Brain microvascular endothelial cell (primary cell): ENCODE results near the gene INSL3.
A peak's percentile ranks its signal among the peaks of the same experiment; 100 is the strongest.

Source experiments
- DNase-seq: peaks from one replicate; pipeline ENCODE4 v3.0.0-alpha.2; 2020
- H3K27ac ChIP-seq: fragments of 250-450 bp; sonication (Bioruptor Pico); 2 replicates; pipeline ENCODE4 v1.5.1; 2020; ENCODE audit warnings: mild to moderate bottlenecking, moderate library complexity
- H3K27me3 ChIP-seq: fragments of 250-450 bp; sonication (Bioruptor Pico); replicated peaks from 2 replicates; pipeline ENCODE4 v1.5.1; 2020; ENCODE audit warnings: mild to moderate bottlenecking
- H3K36me3 ChIP-seq: fragments of 250-450 bp; sonication (Bioruptor Pico); replicated peaks from 2 replicates; pipeline ENCODE4 v1.5.1; 2020; ENCODE audit warnings: mild to moderate bottlenecking
- H3K4me3 ChIP-seq: 2 replicates; pipeline ENCODE4 v1.5.1; 2011; ENCODE audit warnings: low read depth, mild to moderate bottlenecking, control low read depth, low read length, moderate library complexity
- in situ Hi-C: cut with HindIII; loops from 2 replicates; pipeline ENCODE4 v1.10.0; 2017; ENCODE audit warnings: low sequenced_read_pairs, low pct_ligation_motif_present
- TF ChIP-seq, protein P1 (sequence below): IDR thresholded peaks from 2 replicates; pipeline ENCODE4 v1.5.1; 2011; ENCODE audit warnings: low read depth, mild to moderate bottlenecking, moderate library complexity, low read length, control low read depth, inconsistent platforms; ENCODE audit errors: missing control alignments

Gene INSL3

DNA sequence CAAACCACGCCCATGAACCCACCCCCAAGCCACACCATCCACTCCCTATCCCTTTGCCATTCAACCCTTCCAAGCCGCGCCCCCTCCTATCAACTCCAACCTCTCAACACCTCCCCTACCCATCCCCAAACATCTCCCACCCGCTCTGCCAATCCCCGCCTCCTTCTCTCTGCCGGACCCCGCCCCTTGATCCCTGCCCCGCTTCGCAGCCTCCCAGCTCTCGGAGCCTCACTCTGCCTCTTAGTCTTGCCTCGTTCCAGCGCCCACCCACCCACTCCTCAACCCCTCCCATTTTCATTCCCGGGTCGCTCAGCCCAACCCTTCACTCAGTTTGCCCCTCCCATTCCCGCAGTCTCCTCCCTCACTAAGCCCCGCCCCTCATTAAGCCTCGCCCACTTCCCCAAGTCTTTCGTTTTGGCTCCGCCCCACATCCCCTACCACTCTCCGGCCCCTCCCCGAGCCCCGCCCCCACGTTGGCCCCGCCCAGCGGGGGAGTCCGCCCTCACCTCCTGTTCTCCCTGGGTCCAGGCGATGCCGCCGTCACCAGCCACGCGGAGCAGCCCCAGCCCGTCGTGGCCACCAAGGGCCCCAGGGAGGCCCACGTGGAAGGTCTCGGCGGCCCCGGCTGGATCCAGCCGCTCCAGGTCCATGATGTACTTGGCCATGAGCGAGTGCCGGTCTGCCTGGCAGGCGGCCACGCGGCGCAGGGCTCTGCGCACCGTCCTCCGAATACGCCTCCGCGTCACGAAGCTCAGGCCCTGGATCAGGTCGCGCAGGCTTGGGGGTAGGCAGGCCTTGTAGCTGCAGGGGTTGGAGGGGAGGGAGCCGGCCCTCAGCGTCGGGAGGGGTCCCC lies 20.7 kb upstream of the INSL3 start:
- TF ChIP-seq, protein P1, sequence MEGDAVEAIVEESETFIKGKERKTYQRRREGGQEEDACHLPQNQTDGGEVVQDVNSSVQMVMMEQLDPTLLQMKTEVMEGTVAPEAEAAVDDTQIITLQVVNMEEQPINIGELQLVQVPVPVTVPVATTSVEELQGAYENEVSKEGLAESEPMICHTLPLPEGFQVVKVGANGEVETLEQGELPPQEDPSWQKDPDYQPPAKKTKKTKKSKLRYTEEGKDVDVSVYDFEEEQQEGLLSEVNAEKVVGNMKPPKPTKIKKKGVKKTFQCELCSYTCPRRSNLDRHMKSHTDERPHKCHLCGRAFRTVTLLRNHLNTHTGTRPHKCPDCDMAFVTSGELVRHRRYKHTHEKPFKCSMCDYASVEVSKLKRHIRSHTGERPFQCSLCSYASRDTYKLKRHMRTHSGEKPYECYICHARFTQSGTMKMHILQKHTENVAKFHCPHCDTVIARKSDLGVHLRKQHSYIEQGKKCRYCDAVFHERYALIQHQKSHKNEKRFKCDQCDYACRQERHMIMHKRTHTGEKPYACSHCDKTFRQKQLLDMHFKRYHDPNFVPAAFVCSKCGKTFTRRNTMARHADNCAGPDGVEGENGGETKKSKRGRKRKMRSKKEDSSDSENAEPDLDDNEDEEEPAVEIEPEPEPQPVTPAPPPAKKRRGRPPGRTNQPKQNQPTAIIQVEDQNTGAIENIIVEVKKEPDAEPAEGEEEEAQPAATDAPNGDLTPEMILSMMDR: no peak
- Histone ChIP-seq H3K27ac (peak overlapping the region; percentile 30), H3K36me3 (no peaks in the 10 kb centered on the region), H3K27me3 (no peaks in the 10 kb centered on the region), H3K4me3 (peak overlapping the region; percentile 41)
- in situ Hi-C loops: no loop called here
- DNase-seq: peak; percentile 84

DNA sequence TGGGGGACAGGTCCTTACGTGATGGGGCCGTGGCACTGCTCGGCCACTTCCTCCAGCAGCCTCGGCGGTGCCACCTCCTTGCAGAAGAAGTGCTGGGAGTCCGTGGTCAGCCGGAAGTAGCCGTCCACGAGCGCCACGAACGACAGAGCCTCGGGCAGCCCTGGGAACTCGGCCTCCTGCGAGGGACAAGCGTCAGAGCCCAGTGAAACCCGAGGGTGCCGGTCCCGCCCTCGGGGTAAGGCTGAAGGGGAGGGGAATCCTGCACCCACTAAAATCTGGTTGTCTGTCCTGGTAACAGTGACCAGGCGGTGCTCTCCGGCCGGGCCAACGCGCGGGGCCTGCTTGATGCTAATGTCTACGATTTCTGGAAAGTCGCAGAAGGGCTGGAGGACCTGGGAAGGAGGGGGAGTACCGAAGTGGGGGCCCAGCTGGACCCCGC lies 20.1 kb upstream of the INSL3 start:
- Histone ChIP-seq H3K36me3 (no peaks in the 10 kb centered on the region), H3K4me3 (peak overlapping the region; percentile 36), H3K27ac (no peak overlapping the region), H3K27me3 (no peaks in the 10 kb centered on the region)
- DNase-seq: no peak
- in situ Hi-C loops: no loop called here
- TF ChIP-seq, protein P1: no peak

DNA sequence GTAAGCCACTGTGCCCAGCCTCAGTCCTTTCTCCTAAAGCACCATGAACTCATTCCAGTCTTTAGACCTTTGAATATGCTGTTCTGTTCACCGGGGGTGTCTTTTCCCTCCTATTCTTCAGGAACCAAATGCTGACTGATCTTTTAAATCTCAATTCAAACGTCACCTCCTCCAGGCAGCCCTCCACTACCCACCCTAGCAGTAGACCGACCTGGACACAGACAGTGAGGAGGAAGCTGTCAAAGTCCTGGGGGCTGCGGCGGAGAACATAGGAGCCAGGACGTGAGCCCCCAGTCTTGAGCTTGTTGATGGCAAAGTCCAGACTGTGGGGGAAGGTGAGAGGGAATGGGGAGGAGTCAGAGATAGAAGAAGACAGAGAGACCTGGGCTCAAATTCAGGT lies 18.7 kb upstream of the INSL3 start:
- DNase-seq: no peak
- in situ Hi-C loops: no loop called here

DNA sequence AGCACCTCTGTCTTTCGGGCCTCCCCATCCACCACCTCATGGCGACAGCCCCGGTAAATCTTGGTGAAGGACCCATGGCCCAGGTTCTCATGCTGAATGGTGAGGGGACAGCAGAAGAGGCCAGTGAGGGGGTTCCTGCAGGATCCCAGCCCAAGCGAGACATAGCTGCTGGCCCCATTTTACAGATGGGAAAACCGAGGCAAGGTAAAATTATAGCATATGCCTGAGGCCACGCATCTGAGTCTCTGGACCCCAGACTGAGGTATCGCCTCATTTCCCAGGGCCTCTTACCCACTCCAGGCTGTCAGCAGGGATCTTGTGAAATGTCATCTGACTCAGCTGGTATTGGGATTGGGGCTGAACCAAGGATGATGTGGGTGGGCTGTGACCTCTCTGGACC lies 16.7 kb upstream of the INSL3 start:
- TF ChIP-seq, protein P1: no peak
- in situ Hi-C loops: no loop called here
- Histone ChIP-seq H3K27me3 (no peaks in the 10 kb centered on the region), H3K4me3 (no peak overlapping the region), H3K27ac (no peak overlapping the region), H3K36me3 (no peaks in the 10 kb centered on the region)
- DNase-seq: no peak

More for the DNA sequence above, 18.7 kb upstream of the INSL3 start:
- Histone ChIP-seq H3K36me3 (no peaks in the 10 kb centered on the region), H3K27ac (no peak overlapping the region), H3K4me3 (no peak overlapping the region), H3K27me3 (no peaks in the 10 kb centered on the region)
- TF ChIP-seq, protein P1: no peak

DNA sequence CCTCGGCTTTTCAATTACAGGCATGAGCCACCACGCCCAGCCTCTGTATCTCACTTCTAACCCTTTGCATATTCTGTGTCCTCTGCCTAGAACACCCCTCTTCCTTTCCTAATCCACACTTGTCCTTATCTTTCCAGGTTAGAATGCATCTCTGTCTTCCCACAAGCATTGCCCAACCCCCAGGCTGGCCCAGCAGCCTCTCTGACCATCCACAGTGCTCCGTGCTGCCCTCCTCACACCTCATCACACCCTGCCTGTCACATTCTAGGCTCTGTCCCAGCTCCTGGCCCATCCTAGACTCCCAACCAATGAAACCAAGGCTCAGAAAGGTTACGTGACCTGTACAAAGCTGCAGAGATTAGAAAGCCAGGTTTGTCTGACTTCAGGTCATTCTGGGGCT lies 15.2 kb upstream of the INSL3 start:
- Histone ChIP-seq H3K27ac (no peak overlapping the region), H3K4me3 (no peak overlapping the region), H3K27me3 (no peaks in the 10 kb centered on the region), H3K36me3 (no peaks in the 10 kb centered on the region)
- DNase-seq: no peak
- in situ Hi-C loops: no loop called here
- TF ChIP-seq, protein P1: no peak
